ENCODE results near the gene DMD.

DNA sequence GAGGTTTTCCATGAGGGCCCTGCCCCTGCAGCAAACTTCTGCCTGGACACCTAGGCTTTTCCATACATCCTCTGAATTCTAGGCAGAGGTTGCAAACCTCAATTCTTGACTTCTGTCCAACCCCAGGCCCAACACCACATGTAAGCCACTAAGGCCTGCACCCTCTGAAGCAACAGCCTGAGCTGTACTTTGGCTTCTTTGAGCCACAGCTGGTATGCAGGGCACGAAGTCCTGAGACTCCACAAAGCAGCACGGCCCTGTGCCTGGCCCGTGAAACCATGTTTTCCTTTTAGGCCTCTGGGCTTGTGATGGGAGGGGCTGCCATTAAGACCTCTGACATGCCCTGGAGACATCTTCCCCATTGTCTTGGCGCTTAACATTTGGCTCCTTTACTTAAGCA is 1411.1 kb downstream of the DMD start:
- no peak for TF ChIP-seq FOXA1 (IDR thresholded peaks at IDR 0.05)
- TF ChIP-seq FOXA1 (CRISPR knock-in tag; IDR thresholded peaks at IDR 0.05): no peak
- TF ChIP-seq SAP130 (CRISPR knock-in tag; IDR thresholded peaks at IDR 0.05; ENCODE audit: low read depth): no peak
- TF ChIP-seq, protein P1, sequence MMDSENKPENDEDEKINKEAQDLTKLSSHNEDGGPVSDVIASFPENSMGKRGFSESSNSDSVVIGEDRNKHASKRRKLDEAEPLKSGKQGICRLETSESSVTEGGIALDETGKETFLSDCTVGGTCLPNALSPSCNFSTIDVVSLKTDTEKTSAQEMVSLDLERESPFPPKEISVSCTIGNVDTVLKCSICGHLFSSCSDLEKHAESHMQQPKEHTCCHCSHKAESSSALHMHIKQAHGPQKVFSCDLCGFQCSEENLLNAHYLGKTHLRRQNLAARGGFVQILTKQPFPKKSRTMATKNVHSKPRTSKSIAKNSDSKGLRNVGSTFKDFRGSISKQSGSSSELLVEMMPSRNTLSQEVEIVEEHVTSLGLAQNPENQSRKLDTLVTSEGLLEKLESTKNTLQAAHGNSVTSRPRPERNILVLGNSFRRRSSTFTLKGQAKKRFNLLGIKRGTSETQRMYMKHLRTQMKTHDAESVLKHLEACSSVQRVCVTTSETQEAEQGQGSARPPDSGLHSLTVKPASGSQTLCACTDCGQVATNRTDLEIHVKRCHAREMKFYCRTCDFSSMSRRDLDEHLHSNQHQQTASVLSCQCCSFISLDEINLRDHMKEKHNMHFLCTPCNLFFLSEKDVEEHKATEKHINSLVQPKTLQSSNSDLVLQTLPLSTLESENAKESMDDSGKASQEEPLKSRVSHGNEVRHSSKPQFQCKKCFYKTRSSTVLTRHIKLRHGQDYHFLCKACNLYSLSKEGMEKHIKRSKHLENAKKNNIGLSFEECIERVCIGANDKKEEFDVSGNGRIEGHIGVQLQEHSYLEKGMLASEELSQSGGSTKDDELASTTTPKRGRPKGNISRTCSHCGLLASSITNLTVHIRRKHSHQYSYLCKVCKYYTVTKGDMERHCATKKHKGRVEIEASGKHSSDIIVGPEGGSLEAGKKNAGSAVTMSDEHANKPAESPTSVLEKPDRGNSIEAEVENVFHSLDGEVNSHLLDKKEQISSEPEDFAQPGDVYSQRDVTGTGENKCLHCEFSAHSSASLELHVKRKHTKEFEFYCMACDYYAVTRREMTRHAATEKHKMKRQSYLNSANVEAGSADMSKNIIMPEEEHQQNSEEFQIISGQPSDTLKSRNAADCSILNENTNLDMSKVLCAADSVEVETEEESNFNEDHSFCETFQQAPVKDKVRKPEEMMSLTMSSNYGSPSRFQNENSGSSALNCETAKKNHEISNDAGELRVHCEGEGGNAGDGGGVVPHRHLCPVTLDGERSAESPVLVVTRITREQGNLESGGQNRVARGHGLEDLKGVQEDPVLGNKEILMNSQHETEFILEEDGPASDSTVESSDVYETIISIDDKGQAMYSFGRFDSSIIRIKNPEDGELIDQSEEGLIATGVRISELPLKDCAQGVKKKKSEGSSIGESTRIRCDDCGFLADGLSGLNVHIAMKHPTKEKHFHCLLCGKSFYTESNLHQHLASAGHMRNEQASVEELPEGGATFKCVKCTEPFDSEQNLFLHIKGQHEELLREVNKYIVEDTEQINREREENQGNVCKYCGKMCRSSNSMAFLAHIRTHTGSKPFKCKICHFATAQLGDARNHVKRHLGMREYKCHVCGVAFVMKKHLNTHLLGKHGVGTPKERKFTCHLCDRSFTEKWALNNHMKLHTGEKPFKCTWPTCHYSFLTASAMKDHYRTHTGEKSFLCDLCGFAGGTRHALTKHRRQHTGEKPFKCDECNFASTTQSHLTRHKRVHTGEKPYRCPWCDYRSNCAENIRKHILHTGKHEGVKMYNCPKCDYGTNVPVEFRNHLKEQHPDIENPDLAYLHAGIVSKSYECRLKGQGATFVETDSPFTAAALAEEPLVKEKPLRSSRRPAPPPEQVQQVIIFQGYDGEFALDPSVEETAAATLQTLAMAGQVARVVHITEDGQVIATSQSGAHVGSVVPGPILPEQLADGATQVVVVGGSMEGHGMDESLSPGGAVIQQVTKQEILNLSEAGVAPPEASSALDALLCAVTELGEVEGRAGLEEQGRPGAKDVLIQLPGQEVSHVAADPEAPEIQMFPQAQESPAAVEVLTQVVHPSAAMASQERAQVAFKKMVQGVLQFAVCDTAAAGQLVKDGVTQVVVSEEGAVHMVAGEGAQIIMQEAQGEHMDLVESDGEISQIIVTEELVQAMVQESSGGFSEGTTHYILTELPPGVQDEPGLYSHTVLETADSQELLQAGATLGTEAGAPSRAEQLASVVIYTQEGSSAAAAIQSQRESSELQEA (CRISPR knock-in tag; IDR thresholded peaks at IDR 0.05; ENCODE audit: not compliant biosample characterization): no peak
- no peak for TF ChIP-seq TGIF2 (CRISPR knock-in tag; IDR thresholded peaks at IDR 0.05)
- no peak for TF ChIP-seq FOXC1 (CRISPR knock-in tag; IDR thresholded peaks at IDR 0.05; ENCODE audit: borderline replicate concordance)
- TF ChIP-seq, protein P2, sequence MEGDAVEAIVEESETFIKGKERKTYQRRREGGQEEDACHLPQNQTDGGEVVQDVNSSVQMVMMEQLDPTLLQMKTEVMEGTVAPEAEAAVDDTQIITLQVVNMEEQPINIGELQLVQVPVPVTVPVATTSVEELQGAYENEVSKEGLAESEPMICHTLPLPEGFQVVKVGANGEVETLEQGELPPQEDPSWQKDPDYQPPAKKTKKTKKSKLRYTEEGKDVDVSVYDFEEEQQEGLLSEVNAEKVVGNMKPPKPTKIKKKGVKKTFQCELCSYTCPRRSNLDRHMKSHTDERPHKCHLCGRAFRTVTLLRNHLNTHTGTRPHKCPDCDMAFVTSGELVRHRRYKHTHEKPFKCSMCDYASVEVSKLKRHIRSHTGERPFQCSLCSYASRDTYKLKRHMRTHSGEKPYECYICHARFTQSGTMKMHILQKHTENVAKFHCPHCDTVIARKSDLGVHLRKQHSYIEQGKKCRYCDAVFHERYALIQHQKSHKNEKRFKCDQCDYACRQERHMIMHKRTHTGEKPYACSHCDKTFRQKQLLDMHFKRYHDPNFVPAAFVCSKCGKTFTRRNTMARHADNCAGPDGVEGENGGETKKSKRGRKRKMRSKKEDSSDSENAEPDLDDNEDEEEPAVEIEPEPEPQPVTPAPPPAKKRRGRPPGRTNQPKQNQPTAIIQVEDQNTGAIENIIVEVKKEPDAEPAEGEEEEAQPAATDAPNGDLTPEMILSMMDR (CRISPR knock-in tag; IDR thresholded peaks at IDR 0.05): no peak
- no peak for TF ChIP-seq ZSCAN31 (CRISPR knock-in tag; IDR thresholded peaks at IDR 0.05; ENCODE audit: low read depth)
- TF ChIP-seq EP300 (IDR thresholded peaks at IDR 0.05; ENCODE audit: low read depth in 2 of 2, low read length in 2 of 2): no peak
- no peak for TF ChIP-seq EP300 (CRISPR knock-in tag; IDR thresholded peaks at IDR 0.05; ENCODE audit: borderline replicate concordance)
- no peak for TF ChIP-seq PHF8 (CRISPR knock-in tag; IDR thresholded peaks at IDR 0.05)
- no peak for TF ChIP-seq PHF20 (CRISPR knock-in tag; IDR thresholded peaks at IDR 0.05)
- TF ChIP-seq ZNF530 (CRISPR knock-in tag; IDR thresholded peaks at IDR 0.05; ENCODE audit: low read depth): no peak
- no peak for TF ChIP-seq SMARCE1 (IDR thresholded peaks at IDR 0.05; ENCODE audit: borderline replicate concordance)
- no peak for TF ChIP-seq JUN (CRISPR knock-in tag; IDR thresholded peaks at IDR 0.05)

Data from HepG2 (cell line).